K562 (cell line): ENCODE measurements around the gene PRMT5. TPM values are rescaled to one million over a fixed set of nuclear protein-coding genes. Genes with fewer than 3 reads are reported as not detected.

Experiments
- ATAC-seq: fragments of 200-7000 bp; cut with Tn5 transposase; 3 replicates; pipeline ENCODE4 v1.9.1; 2020; ENCODE audit warnings: moderate library complexity
- BruUV-seq: library from RNA; stranded (reverse); fragments of 400-500 nt; replicated peaks from 2 replicates; lab custom pipeline; 2021; lab: Mats Ljungman, UMichigan
- CTCF ChIA-PET: fragments of 300-600 bp; formaldehyde crosslinking; extraction: SDS; loops from one replicate; lab custom pipeline; 2021; ENCODE audit warnings: low intra/inter-chr PET ratio; lab: Yijun Ruan, JAX
- POLR2A ChIA-PET: fragments of 300-600, 350-650 bp; sonication (Branson Sonifier 250); formaldehyde crosslinking; extraction: SDS; loops from one replicate; lab custom pipeline; 2021; ENCODE audit warnings: antibody characterized with exemption, inconsistent platforms; lab: Yijun Ruan, JAX
- DNase-seq, 4 experiments: peaks; one replicate each; pipeline versions ENCODE4 v3.0.0 to v3.0.0-alpha.2; 2011 to 2018; ENCODE audit warnings: low spot score in 3 of 4, mixed read lengths in 3 of 4; ENCODE audit errors: extremely low read depth in 1 of 4
- FAIRE-seq: peaks from 2 replicates; lab custom pipeline; 2011; peaks lifted over from hg19 to GRCh38; lab: Jason Lieb, UNC
- H2AFZ ChIP-seq: 2 replicates; pipeline ENCODE4 v1.6.0; 2011; ENCODE audit warnings: low read depth, low read length, control low read depth, inconsistent platforms
- H3K27ac ChIP-seq: fragments of 200-600 bp; 3 replicates; pipeline ENCODE4 v1.8.0; 2011; ENCODE audit warnings: low read depth, mild to moderate bottlenecking, control low read depth, inconsistent platforms, low read length, moderate library complexity, mixed read lengths; ENCODE audit errors: extremely low read depth
- H3K27me3 ChIP-seq, 2 experiments: fragments of 300-600 bp in 1 of 2; 2 replicates in 1 of 2; 3 replicates in 1 of 2; pipeline versions ENCODE4 v1.6.0 to v1.8.0; 2011; ENCODE audit warnings: inconsistent platforms in 2 of 2, low read length in 2 of 2, mild to moderate bottlenecking in 1 of 2, mixed read lengths in 1 of 2, moderate library complexity in 1 of 2; ENCODE audit not compliant: control insufficient read depth in 2 of 2, insufficient read depth in 2 of 2
- H3K36me3 ChIP-seq: fragments of 300-600 bp; 3 replicates; pipeline ENCODE4 v1.8.0; 2011; ENCODE audit warnings: mild to moderate bottlenecking, low read length, inconsistent platforms; ENCODE audit not compliant: control insufficient read depth, insufficient read depth
- H3K4me1 ChIP-seq, 2 experiments: fragments of 200-600 bp in 1 of 2; replicated peaks in 1 of 2; 2 replicates in 1 of 2; 3 replicates in 1 of 2; pipeline versions ENCODE4 v1.5.1 to v1.8.0; 2011; ENCODE audit warnings: inconsistent platforms in 2 of 2, low read length in 2 of 2, mild to moderate bottlenecking in 1 of 2, mixed read lengths in 1 of 2, moderate library complexity in 1 of 2; ENCODE audit not compliant: control insufficient read depth in 2 of 2, insufficient read depth in 2 of 2
- H3K4me2 ChIP-seq: 2 replicates; pipeline ENCODE4 v1.6.1; 2011; ENCODE audit warnings: low read length, control low read depth, inconsistent platforms, mixed read lengths; ENCODE audit not compliant: insufficient read depth
- H3K4me3 ChIP-seq: fragments of 200-600 bp; sonication (generic), shearing (Covaris generic); 2 replicates; pipeline ENCODE4 v1.5.1; 2016; ENCODE audit warnings: control low read depth, inconsistent platforms
- H3K79me2 ChIP-seq: fragments of 200-600 bp; 3 replicates; pipeline ENCODE4 v1.8.0; 2011; ENCODE audit warnings: low read length, inconsistent platforms; ENCODE audit not compliant: control insufficient read depth, insufficient read depth
- H3K9ac ChIP-seq, 2 experiments: 2 replicates each; pipeline versions ENCODE4 v1.6.0 to v1.6.1; 2011; ENCODE audit warnings: low read depth in 2 of 2, low read length in 2 of 2, control low read depth in 1 of 2, inconsistent platforms in 1 of 2, mild to moderate bottlenecking in 1 of 2, mixed read lengths in 1 of 2; ENCODE audit not compliant: insufficient read depth in 1 of 2
- H3K9me1 ChIP-seq: one replicate; pipeline ENCODE4 v1.6.0; 2011; ENCODE audit warnings: inconsistent platforms, mild to moderate bottlenecking, low read length, moderate library complexity; ENCODE audit not compliant: control insufficient read depth, insufficient read depth
- H3K9me3 ChIP-seq: replicated peaks from 2 replicates; pipeline ENCODE4 v1.5.1; 2011; ENCODE audit warnings: low read depth, low read length, inconsistent platforms; ENCODE audit not compliant: control insufficient read depth, insufficient read depth
- H4K20me1 ChIP-seq: replicated peaks from 2 replicates; pipeline ENCODE4 v1.6.1; 2011; ENCODE audit warnings: low read length, inconsistent platforms, mixed read lengths; ENCODE audit not compliant: control insufficient read depth, insufficient read depth
- ADNP ChIP-seq: fragments of 200-800 bp; sonication (Bioruptor generic); IDR thresholded peaks from 2 replicates; pipeline ENCODE4 v1.6.1; 2016; ENCODE audit warnings: missing genetic modification characterization, missing compliant biosample characterization
- BHLHE40 ChIP-seq: IDR thresholded peaks from 2 replicates; pipeline ENCODE4 v1.6.1; 2011; ENCODE audit warnings: low read length, improper control_type of control experiment
- ETS2 ChIP-seq: IDR thresholded peaks from 2 replicates; pipeline ENCODE4 v1.6.1; 2016; ENCODE audit warnings: borderline replicate concordance, missing genetic modification characterization, mild to moderate bottlenecking, moderate library complexity, missing compliant biosample characterization; ENCODE audit not compliant: poor library complexity, severe bottlenecking
- HBP1 ChIP-seq: fragments of 450-650 bp; formaldehyde crosslinking; IDR thresholded peaks from 2 replicates; pipeline ENCODE4 v1.4.0; 2022; ENCODE audit warnings: missing genetic modification characterization
- POLR2G ChIP-seq: fragments of 200-400 bp; formaldehyde crosslinking; IDR thresholded peaks from 2 replicates; pipeline ENCODE4 v1.6.1; 2017; ENCODE audit warnings: low read depth, mild to moderate bottlenecking, antibody characterized with exemption, low read length, moderate library complexity
- RBFOX2 ChIP-seq: fragments of 200-400 bp; formaldehyde crosslinking; IDR thresholded peaks from 2 replicates; pipeline ENCODE4 v1.6.1; 2017; ENCODE audit warnings: low read depth, mild to moderate bottlenecking, low read length, moderate library complexity
- ZNF592 ChIP-seq: fragments of 450-650 bp; IDR thresholded peaks from 2 replicates; pipeline ENCODE4 v1.6.1; 2017; ENCODE audit warnings: antibody characterized with exemption, mild to moderate bottlenecking
- WGBS: fragments of 100-300 bp; shearing (Covaris generic); methylation state at CpG from one replicate; pipeline ENCODE4 v1.1.6; 2016; ENCODE audit warnings: low coverage, mixed read lengths; ENCODE audit not compliant: insufficient coverage; ENCODE audit errors: missing lambda C conversion rate; 5-methylcytosine and 5-hydroxymethylcytosine counted together
- in situ Hi-C: fragments of 300-500 bp; cut with MboI; formaldehyde crosslinking; loops from 4 replicates; pipeline ENCODE4 v1.15.0; 2018; ENCODE audit warnings: inconsistent platforms, mixed read lengths
- intact Hi-C: fragments of 100-400 bp; cut with micrococcal nuclease; formaldehyde crosslinking; loops from 2 replicates; pipeline ENCODE4 v1.14.2; 2022
- polyA plus RNA-seq, 8 experiments: library from polyadenylated mRNA; depleted of rRNA in 4 of 8; stranded (reverse) in 5 of 8; unstranded in 3 of 8; fragments of >200 nt; fragmentation: Nextera tagmentation in 2 of 8; fragmentation: Illumina TruSeq in 1 of 8; extraction: Ambion mirVana in 2 of 8; extraction: Trizol in 1 of 8; gene quantifications; 2 replicates each; pipeline versions ENCODE4 v1.2.1 to v1.2.3, GENCODE V29; 2011 to 2014; ENCODE audit warnings: inconsistent platforms in 1 of 8, missing spikeins in 1 of 8
- total RNA-seq, 7 experiments: library from RNA; depleted of rRNA in 6 of 7; stranded (reverse); fragments of >200 nt in 6 of 7; fragmentation: Illumina TruSeq in 2 of 7; extraction: Trizol in 2 of 7; gene quantifications; 2 replicates each; pipeline versions ENCODE4 v1.2.1 to v1.2.3, GENCODE V29; 2011 to 2021; ENCODE audit warnings: low replicate concordance in 1 of 7

PRMT5 gene
- total and polyA plus RNA-seq, 9 of the 15 experiments (the other 6 are each of a cell fraction or from before 2014, with no cell fraction given): 114 to 552 (median 222) TPM

GRCh38 chr14:22877000-22877501 is 52.1 kb downstream of the PRMT5 start:
- H4K20me1 ChIP-seq: peaks cover 5% of the 10 kb centered on the region; the same call in 1 of the 2 replicates
- POLR2A ChIA-PET: no interaction called here

GRCh38 chr14:22875748-22876319 is 53.3 kb downstream of the PRMT5 start:
- intact Hi-C loops: no loop called here
- no peak overlapping the region for H3K4me2 ChIP-seq
- H3K27me3 ChIP-seq: no peaks in the 10 kb centered on the region
- ATAC-seq (no peak), FAIRE-seq (no peak), DNase-seq (no peak)
- POLR2A ChIA-PET: interaction anchor here (0.6 to 1.9 kb wide), 3 partner anchors 10 to 173 kb away, joined by 3 to 6 read pairs (median 3); no protein-coding TSS in a partner anchor
- WGBS: 93% methylated on average over 18 of the region's 20 CpGs
- H3K9me1 ChIP-seq: no peaks in the 10 kb centered on the region
- in situ Hi-C loops: no loop called here
- CTCF ChIA-PET: no interaction called here
- peak overlapping the region in 1 of 2 experiments; percentile 15; a peak in 1 of 4 replicates for H3K9ac ChIP-seq
- H4K20me1 ChIP-seq: peaks cover 5% of the 10 kb centered on the region; the same call in 1 of the 2 replicates
- no TSS peak for BruUV-seq
- no peak overlapping the region for H3K4me3 ChIP-seq
- H3K36me3 ChIP-seq: peaks cover 47% of the 10 kb centered on the region; the same call in 2 of the 3 replicates
- H3K27ac ChIP-seq: no peak overlapping the region
- no peaks in the 10 kb centered on the region for H3K9me3 ChIP-seq
- H2AFZ ChIP-seq: no peak overlapping the region
- H3K4me1 ChIP-seq: peaks cover under 1 to 22% of the 10 kb centered on the region in 2 experiments; a peak in 3 of 5 replicates
- peaks cover 15% of the 10 kb centered on the region for H3K79me2 ChIP-seq
- no peak for TF ChIP-seq BHLHE40
- no peak for TF ChIP-seq ETS2 (tag)
- no peak for TF ChIP-seq HBP1
- TF ChIP-seq ZNF592: no peak

More at GRCh38 chr14:22877000-22877501, 52.1 kb downstream of the PRMT5 start:
- CTCF ChIA-PET: no interaction called here
- DNase-seq: no peak
- TF ChIP-seq ADNP (tag) (no peak), RBFOX2 (peak; percentile 59), POLR2G (peak; percentile 57)
- TF ChIP-seq, all 486 proteins: peak for 2
- FAIRE-seq (no peak), ATAC-seq (no peak)
- Histone ChIP-seq H3K9ac (no peak overlapping the region), H3K4me2 (no peak overlapping the region), H3K9me3 (no peaks in the 10 kb centered on the region), H3K79me2 (peaks cover 12% of the 10 kb centered on the region), H3K4me1 (peaks cover 0 to 16% of the 10 kb centered on the region in 2 experiments; a peak in 3 of 5 replicates), H3K9me1 (no peaks in the 10 kb centered on the region), H3K27ac (no peak overlapping the region), H2AFZ (no peak overlapping the region), H3K36me3 (peaks cover 47% of the 10 kb centered on the region; the same call in 2 of the 3 replicates), H3K4me3 (no peak overlapping the region), H3K27me3 (no peaks in the 10 kb centered on the region)
- intact Hi-C loops (no loop called here), in situ Hi-C loops (no loop called here)
- BruUV-seq: no TSS peak
- 94% methylated on average over 19 of the region's 22 CpGs for WGBS
